Measurements from ENCODE around the gene IQGAP3. TPM values are rescaled to one million over a fixed set of nuclear protein-coding genes. Genes with fewer than 3 reads are reported as not detected.

Gene IQGAP3
- total RNA-seq, 2 donors from 2014 or later, result 28.6 to 36.9 TPM

GRCh38 chr1:156547982-156548381 lies 24.4 kb downstream of the IQGAP3 start:
- Mint-ChIP-seq H3K4me1 (no peaks in the 10 kb centered on the region), H3K36me3 (ENCODE audit: low read depth) (peaks cover 28% of the 10 kb centered on the region), H3K27ac (no peak overlapping the region), H3K9me3 (no peaks in the 10 kb centered on the region), H3K27me3 (ENCODE audit: insufficient read depth) (no peaks in the 10 kb centered on the region), H3K4me3 (no peak overlapping the region)
- no peak for TF ChIP-seq CTCF (conservative IDR thresholded peaks at IDR 0.05)
- no peak overlapping the region for H3K27ac ChIP-seq (ENCODE audit: low read depth, low read length)
- no peaks in the 10 kb centered on the region for H3K9me3 ChIP-seq (ENCODE audit: control insufficient read depth, low read length)
- no peak for DNase-seq
- no peak overlapping the region for H3K9ac ChIP-seq (ENCODE audit: extremely low read depth, low read length, poor library complexity, severe bottlenecking)
- peaks cover 59% of the 10 kb centered on the region for H3K36me3 ChIP-seq (ENCODE audit: control insufficient read depth, insufficient read depth, low read length)
- no peaks in the 10 kb centered on the region for H3K4me1 ChIP-seq (ENCODE audit: control insufficient read depth, insufficient read depth, low read length)
- H3K4me3 ChIP-seq (ENCODE audit: low read length), result no peak overlapping the region
- H3K27me3 ChIP-seq (ENCODE audit: control insufficient read depth, insufficient read depth, low read length, poor library complexity, severe bottlenecking), result no peaks in the 10 kb centered on the region
- WGBS, 2 experiments (ENCODE audit: insufficient coverage in 1 of 2, insufficient read length in 1 of 2), result 91 to 95% methylated on average over 4 to 9 of the region's 9 CpGs

DNA sequence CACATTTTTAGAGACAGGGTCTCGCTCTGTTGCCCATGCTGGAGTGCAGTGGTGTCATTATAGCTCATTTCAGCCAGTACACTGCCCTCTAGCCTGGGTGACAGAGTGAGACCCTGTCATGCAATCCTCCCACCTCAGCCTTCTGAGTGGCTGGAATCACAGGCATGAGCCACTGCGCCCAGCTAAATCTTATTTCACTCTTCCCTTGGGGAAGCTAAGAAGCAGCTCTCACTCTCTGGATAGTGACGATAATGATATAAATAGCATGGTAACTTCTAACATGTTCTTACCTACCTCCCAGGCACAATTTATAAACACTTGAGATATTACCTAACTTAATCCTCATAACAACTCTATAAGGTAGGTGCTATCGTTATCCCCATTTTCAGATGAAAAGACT lies 24.9 kb downstream of the IQGAP3 start:
- Mint-ChIP-seq H3K36me3 (ENCODE audit: low read depth) (peaks cover 28% of the 10 kb centered on the region), H3K27ac (no peak overlapping the region), H3K4me1 (no peaks in the 10 kb centered on the region), H3K9me3 (no peaks in the 10 kb centered on the region), H3K27me3 (ENCODE audit: insufficient read depth) (no peaks in the 10 kb centered on the region), H3K4me3 (no peak overlapping the region)
- Histone ChIP-seq H3K9ac (ENCODE audit: extremely low read depth, low read length, poor library complexity, severe bottlenecking) (no peak overlapping the region), H3K4me1 (ENCODE audit: control insufficient read depth, insufficient read depth, low read length) (no peaks in the 10 kb centered on the region), H3K27me3 (ENCODE audit: control insufficient read depth, insufficient read depth, low read length, poor library complexity, severe bottlenecking) (no peaks in the 10 kb centered on the region), H3K36me3 (ENCODE audit: control insufficient read depth, insufficient read depth, low read length) (peaks cover 59% of the 10 kb centered on the region), H3K4me3 (ENCODE audit: low read length) (no peak overlapping the region), H3K27ac (ENCODE audit: low read depth, low read length) (no peak overlapping the region), H3K9me3 (ENCODE audit: control insufficient read depth, low read length) (no peaks in the 10 kb centered on the region)
- TF ChIP-seq CTCF (conservative IDR thresholded peaks at IDR 0.05), result no peak
- DNase-seq, result no peak
- 90 to 94% methylated on average over 3 to 4 of the region's 4 CpGs for WGBS, 2 experiments (ENCODE audit: insufficient coverage in 1 of 2, insufficient read length in 1 of 2)

GRCh38 chr1:156546267-156546666 lies 26.1 kb downstream of the IQGAP3 start:
- no peaks in the 10 kb centered on the region for H3K9me3 Mint-ChIP-seq
- H3K27ac ChIP-seq (ENCODE audit: low read depth, low read length), result no peak overlapping the region
- H3K4me1 ChIP-seq (ENCODE audit: control insufficient read depth, insufficient read depth, low read length), result no peaks in the 10 kb centered on the region
- no peaks in the 10 kb centered on the region for H3K4me1 Mint-ChIP-seq
- TF ChIP-seq CTCF (conservative IDR thresholded peaks at IDR 0.05), result no peak
- no peaks in the 10 kb centered on the region for H3K27me3 Mint-ChIP-seq (ENCODE audit: insufficient read depth)
- H3K36me3 ChIP-seq (ENCODE audit: control insufficient read depth, insufficient read depth, low read length), result peaks cover 56% of the 10 kb centered on the region
- no peaks in the 10 kb centered on the region for H3K9me3 ChIP-seq (ENCODE audit: control insufficient read depth, low read length)
- H3K4me3 ChIP-seq (ENCODE audit: low read length), result no peak overlapping the region
- no peak overlapping the region for H3K9ac ChIP-seq (ENCODE audit: extremely low read depth, low read length, poor library complexity, severe bottlenecking)
- DNase-seq, result no peak
- no peak overlapping the region for H3K4me3 Mint-ChIP-seq
- WGBS, 2 experiments (ENCODE audit: insufficient coverage in 1 of 2, insufficient read length in 1 of 2), result 89 to 97% methylated on average over 3 of the region's 3 CpGs
- no peaks in the 10 kb centered on the region for H3K27me3 ChIP-seq (ENCODE audit: control insufficient read depth, insufficient read depth, low read length, poor library complexity, severe bottlenecking)
- H3K27ac Mint-ChIP-seq, result no peak overlapping the region
- peaks cover 32% of the 10 kb centered on the region for H3K36me3 Mint-ChIP-seq (ENCODE audit: low read depth)

Measured in endodermal cell (in vitro differentiated cells).